HCT116 (cell line): ENCODE results near the gene TENM4.

Source experiments
- ATF3 ChIP-seq: IDR thresholded peaks from 2 replicates; pipeline ENCODE4 v1.6.1; 2012
- CTCF ChIP-seq, 3 experiments: fragments of 200-600 bp in 1 of 3; sonication (generic) in 1 of 3; IDR thresholded peaks in 2 of 3; conservative IDR thresholded peaks in 1 of 3; 2 replicates each; pipeline ENCODE4 v1.5.1; 2012 to 2017; ENCODE audit warnings: low read depth in 2 of 3, low read length in 2 of 3, antibody characterized with exemption in 1 of 3, borderline replicate concordance in 1 of 3, control low read depth in 1 of 3, mild to moderate bottlenecking in 1 of 3, mixed read lengths in 1 of 3, mixed run types in 1 of 3, moderate library complexity in 1 of 3; ENCODE audit not compliant: insufficient read depth in 1 of 3
- EZH2 ChIP-seq: fragments of 200-600 bp; sonication (generic); IDR thresholded peaks from 2 replicates; pipeline ENCODE4 v1.6.1; 2017; ENCODE audit warnings: antibody characterized with exemption, mixed run types
- EZH2phosphoT487 ChIP-seq: fragments of 200-600 bp; IDR thresholded peaks from 2 replicates; pipeline ENCODE4 v1.6.1; 2018; ENCODE audit warnings: antibody characterized with exemption, borderline replicate concordance
- MAX ChIP-seq: IDR thresholded peaks from 2 replicates; pipeline ENCODE4 v1.6.1; 2012
- POLR2A ChIP-seq: IDR thresholded peaks from 2 replicates; pipeline ENCODE4 v1.7.0; 2011; ENCODE audit warnings: borderline replicate concordance; ENCODE audit not compliant: insufficient read depth, insufficient read length; ENCODE audit errors: extremely low read depth
- POLR2AphosphoS5 ChIP-seq: IDR thresholded peaks from 2 replicates; pipeline ENCODE4 v1.6.1; 2011; ENCODE audit warnings: mild to moderate bottlenecking, low read depth, low read length, moderate library complexity
- REST ChIP-seq: IDR thresholded peaks from 2 replicates; pipeline ENCODE4 v1.6.1; 2012; ENCODE audit warnings: low read depth
- SP1 ChIP-seq: IDR thresholded peaks from 2 replicates; pipeline ENCODE4 v1.6.1; 2012; ENCODE audit warnings: low read depth
- SRF ChIP-seq: IDR thresholded peaks from 2 replicates; pipeline ENCODE4 v1.6.1; 2012; ENCODE audit warnings: low read depth
- YY1 ChIP-seq: IDR thresholded peaks from 2 replicates; pipeline ENCODE4 v1.6.1; 2011; ENCODE audit warnings: low read length, low read depth, moderate library complexity, mild to moderate bottlenecking; ENCODE audit not compliant: insufficient replicate concordance; ENCODE audit errors: extremely low read depth
- ZBTB33 ChIP-seq: IDR thresholded peaks from 2 replicates; pipeline ENCODE4 v1.6.1; 2011; ENCODE audit warnings: mild to moderate bottlenecking, low read length, moderate library complexity; ENCODE audit not compliant: insufficient replicate concordance; ENCODE audit errors: extremely low read depth
- ZNF274 ChIP-seq: fragments of 200-500 bp; sonication (Bioruptor generic); IDR thresholded peaks from 2 replicates; pipeline ENCODE4 v1.6.1; 2014; ENCODE audit warnings: mild to moderate bottlenecking, low read depth, low read length, inconsistent platforms

GRCh38 chr11:78656327-78656726 is 784.5 kb downstream of the TENM4 start:
- TF ChIP-seq ZBTB33, result no peak
- TF ChIP-seq EZH2, result no peak
- TF ChIP-seq POLR2A, result no peak
- TF ChIP-seq REST, result no peak
- no peak for TF ChIP-seq CTCF (IDR thresholded peaks at IDR 0.05 in 2 of 3, conservative IDR thresholded peaks at IDR 0.05 in 1 of 3; ENCODE audit: borderline replicate concordance in 1 of 3, insufficient read depth in 1 of 3, low read depth in 2 of 3, low read length in 2 of 3)
- TF ChIP-seq POLR2AphosphoS5, result no peak
- no peak for TF ChIP-seq SRF
- no peak for TF ChIP-seq EZH2phosphoT487
- TF ChIP-seq SP1, result no peak
- no peak for TF ChIP-seq MAX
- no peak for TF ChIP-seq ZNF274
- no peak for TF ChIP-seq YY1
- TF ChIP-seq ATF3, result no peak
